ENCODE results near the gene AKNA. TPM values are rescaled to one million over a fixed set of nuclear protein-coding genes. Genes with fewer than 3 reads are reported as not detected.

The AKNA gene
- polyA plus RNA-seq, 2 of the 4 experiments (the other 2 are of a cell fraction) = 2.7 to 4.6 TPM

DNA sequence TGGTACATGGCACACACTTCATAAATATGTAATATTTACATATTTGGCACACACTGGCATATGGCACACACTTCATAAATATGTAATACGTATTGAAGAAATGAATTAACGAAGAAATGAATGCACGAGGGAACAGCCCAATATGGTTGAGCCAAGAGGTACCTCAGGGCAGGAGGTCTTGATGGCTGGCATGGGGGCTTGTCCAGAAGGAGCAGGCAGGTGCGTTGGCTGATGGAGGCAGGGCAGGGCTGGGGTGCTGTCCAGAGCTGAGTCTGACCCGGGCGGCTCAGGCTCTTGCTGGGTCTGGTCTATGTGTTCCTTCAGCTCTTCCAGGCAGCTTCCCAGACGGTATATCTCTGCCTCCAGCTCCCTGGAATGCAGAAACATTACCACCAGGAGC is 26.2 kb downstream of the AKNA start:
- ChIA-PET POLR2A (no interaction called here), CTCF (interaction anchor here (1.3 kb wide), 1 partner anchor 10 kb away, joined by 4 read pairs; no protein-coding TSS in a partner anchor)
- Histone ChIP-seq H3K27ac (no peak overlapping the region), H3K4me3 (no peak overlapping the region), H3K9me3 (no peaks in the 10 kb centered on the region), H3K4me2 (no peak overlapping the region), H3K4me1 (peaks cover 14% of the 10 kb centered on the region)
- ATAC-seq (no peak), FAIRE-seq (no peak), DNase-seq (ENCODE audit: low read depth in 1 of 2, low spot score in 1 of 2) (no peak)
- no peak for TF ChIP-seq HOXA7 (CRISPR knock-in tag; IDR thresholded peaks at IDR 0.05)
- 87% methylated on average over 7 of the region's 7 CpGs for WGBS (ENCODE audit: missing lambda C conversion rate)

DNA sequence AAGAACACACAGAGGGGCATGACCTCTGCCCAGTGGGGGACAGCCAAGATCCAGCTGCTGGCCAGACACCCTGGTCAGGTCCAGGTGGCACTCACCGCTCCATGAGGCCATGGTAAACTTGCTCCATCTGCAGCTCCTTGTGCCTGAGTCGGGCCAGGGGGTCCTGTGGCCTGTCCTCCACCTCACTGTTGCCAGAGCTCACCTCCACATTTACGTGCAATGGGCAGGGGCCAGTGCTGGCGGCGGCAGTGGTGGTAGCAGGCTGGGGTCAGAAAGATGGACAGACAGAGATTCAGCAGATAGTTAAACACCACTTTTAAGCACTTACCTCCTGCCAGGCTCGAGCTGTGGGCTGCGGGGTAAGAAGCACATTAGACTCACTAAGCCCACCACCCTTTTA is 28.0 kb downstream of the AKNA start:
- ChIA-PET POLR2A (no interaction called here), CTCF (no interaction called here)
- H3K27ac ChIP-seq = no peak overlapping the region
- H3K4me1 ChIP-seq = peaks cover 4% of the 10 kb centered on the region; the same call in 1 of the 3 replicates
- H3K9me3 ChIP-seq = no peaks in the 10 kb centered on the region
- no peak for FAIRE-seq
- 88% methylated on average over 5 of the region's 7 CpGs for WGBS (ENCODE audit: missing lambda C conversion rate)
- no peak for ATAC-seq
- TF ChIP-seq, protein P1, sequence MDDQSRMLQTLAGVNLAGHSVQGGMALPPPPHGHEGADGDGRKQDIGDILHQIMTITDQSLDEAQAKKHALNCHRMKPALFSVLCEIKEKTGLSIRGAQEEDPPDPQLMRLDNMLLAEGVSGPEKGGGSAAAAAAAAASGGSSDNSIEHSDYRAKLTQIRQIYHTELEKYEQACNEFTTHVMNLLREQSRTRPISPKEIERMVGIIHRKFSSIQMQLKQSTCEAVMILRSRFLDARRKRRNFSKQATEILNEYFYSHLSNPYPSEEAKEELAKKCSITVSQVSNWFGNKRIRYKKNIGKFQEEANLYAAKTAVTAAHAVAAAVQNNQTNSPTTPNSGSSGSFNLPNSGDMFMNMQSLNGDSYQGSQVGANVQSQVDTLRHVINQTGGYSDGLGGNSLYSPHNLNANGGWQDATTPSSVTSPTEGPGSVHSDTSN (IDR thresholded peaks at IDR 0.05) = no peak
- TF ChIP-seq FOSL2 (IDR thresholded peaks at IDR 0.05) (no peak), FOSL2 (CRISPR knock-in tag; IDR thresholded peaks at IDR 0.05) (no peak), MAZ (IDR thresholded peaks at IDR 0.05; ENCODE audit: borderline replicate concordance, low read depth, low read length) (no peak), HOXA7 (CRISPR knock-in tag; IDR thresholded peaks at IDR 0.05) (no peak), SREBF2 (IDR thresholded peaks at IDR 0.05) (no peak), RCOR1 (IDR thresholded peaks at IDR 0.05; ENCODE audit: low read depth, low read length) (no peak), EHF (CRISPR knock-in tag; IDR thresholded peaks at IDR 0.05) (no peak), NFE2L2 (conservative IDR thresholded peaks at IDR 0.05; ENCODE audit: low read length) (no peak), FOXS1 (CRISPR knock-in tag; IDR thresholded peaks at IDR 0.05) (no peak), EHMT2 (IDR thresholded peaks at IDR 0.05; ENCODE audit: low read depth) (no peak), ZC3H11A (IDR thresholded peaks at IDR 0.05) (no peak), EP300 (IDR thresholded peaks at IDR 0.05) (no peak), GATA3 (IDR thresholded peaks at IDR 0.05; ENCODE audit: borderline replicate concordance) (no peak), ZFP36 (IDR thresholded peaks at IDR 0.05; ENCODE audit: borderline replicate concordance, partially characterized antibody) (no peak)
- TF ChIP-seq, protein P2, sequence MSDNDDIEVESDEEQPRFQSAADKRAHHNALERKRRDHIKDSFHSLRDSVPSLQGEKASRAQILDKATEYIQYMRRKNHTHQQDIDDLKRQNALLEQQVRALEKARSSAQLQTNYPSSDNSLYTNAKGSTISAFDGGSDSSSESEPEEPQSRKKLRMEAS (IDR thresholded peaks at IDR 0.05) = no peak
- TF ChIP-seq, protein P3, sequence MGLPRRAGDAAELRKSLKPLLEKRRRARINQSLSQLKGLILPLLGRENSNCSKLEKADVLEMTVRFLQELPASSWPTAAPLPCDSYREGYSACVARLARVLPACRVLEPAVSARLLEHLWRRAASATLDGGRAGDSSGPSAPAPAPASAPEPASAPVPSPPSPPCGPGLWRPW (IDR thresholded peaks at IDR 0.05) = no peak
- TF ChIP-seq, protein P4, sequence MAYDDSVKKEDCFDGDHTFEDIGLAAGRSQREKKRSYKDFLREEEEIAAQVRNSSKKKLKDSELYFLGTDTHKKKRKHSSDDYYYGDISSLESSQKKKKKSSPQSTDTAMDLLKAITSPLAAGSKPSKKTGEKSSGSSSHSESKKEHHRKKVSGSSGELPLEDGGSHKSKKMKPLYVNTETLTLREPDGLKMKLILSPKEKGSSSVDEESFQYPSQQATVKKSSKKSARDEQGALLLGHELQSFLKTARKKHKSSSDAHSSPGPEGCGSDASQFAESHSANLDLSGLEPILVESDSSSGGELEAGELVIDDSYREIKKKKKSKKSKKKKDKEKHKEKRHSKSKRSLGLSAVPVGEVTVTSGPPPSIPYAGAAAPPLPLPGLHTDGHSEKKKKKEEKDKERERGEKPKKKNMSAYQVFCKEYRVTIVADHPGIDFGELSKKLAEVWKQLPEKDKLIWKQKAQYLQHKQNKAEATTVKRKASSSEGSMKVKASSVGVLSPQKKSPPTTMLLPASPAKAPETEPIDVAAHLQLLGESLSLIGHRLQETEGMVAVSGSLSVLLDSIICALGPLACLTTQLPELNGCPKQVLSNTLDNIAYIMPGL (CRISPR knock-in tag; IDR thresholded peaks at IDR 0.05; ENCODE audit: borderline replicate concordance) = no peak
- DNase-seq (ENCODE audit: low read depth in 1 of 2, low spot score in 1 of 2) = no peak
- H3K4me3 ChIP-seq = no peak overlapping the region
- H3K4me2 ChIP-seq = no peak overlapping the region

DNA sequence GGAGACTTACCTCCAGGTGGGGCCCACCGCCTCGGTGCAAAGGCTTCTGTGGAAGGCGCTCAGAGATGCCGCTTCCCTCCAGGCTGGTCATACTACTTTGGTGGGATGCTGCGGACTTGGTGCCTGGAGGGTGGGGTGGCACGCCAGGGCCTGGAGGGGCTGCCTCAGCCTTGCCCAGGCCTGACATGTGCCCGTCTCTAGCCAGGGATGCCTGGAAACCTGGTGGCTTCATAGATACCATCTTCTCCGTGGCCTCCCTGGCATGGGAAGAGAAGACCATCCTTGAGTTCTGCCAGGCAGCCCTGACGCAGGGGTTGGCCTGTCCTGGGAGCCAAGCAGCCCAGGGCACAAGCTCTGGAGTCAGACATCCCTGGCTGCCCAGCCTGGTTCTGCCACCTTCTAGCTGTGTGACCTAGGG is 29.9 kb downstream of the AKNA start:
- CTCF ChIA-PET = interaction anchor here (0.7 to 1.0 kb wide), 3 partner anchors 9 to 48 kb away, joined by 3 read pairs; no protein-coding TSS in a partner anchor
- H3K4me1 ChIP-seq = peaks cover 3% of the 10 kb centered on the region; the same call in 1 of the 3 replicates
- no peak overlapping the region for H3K4me3 ChIP-seq
- ATAC-seq (no peak), DNase-seq (ENCODE audit: low read depth in 1 of 2, low spot score in 1 of 2) (no peak), FAIRE-seq (no peak)
- 94% methylated on average over 9 of the region's 9 CpGs for WGBS (ENCODE audit: missing lambda C conversion rate)
- no peaks in the 10 kb centered on the region for H3K9me3 ChIP-seq
- no peak overlapping the region for H3K4me2 ChIP-seq
- no peak overlapping the region for H3K27ac ChIP-seq
- POLR2A ChIA-PET = no interaction called here
- TF ChIP-seq MYC (IDR thresholded peaks at IDR 0.05; ENCODE audit: borderline replicate concordance, low read length) (no peak), BHLHE40 (IDR thresholded peaks at IDR 0.05; ENCODE audit: low read depth, low read length) (no peak), FOXS1 (CRISPR knock-in tag; IDR thresholded peaks at IDR 0.05) (no peak), HEYL (CRISPR knock-in tag; IDR thresholded peaks at IDR 0.05) (no peak), FOSB (CRISPR knock-in tag; IDR thresholded peaks at IDR 0.05) (no peak), CHD2 (IDR thresholded peaks at IDR 0.05; ENCODE audit: low read length, partially characterized antibody) (no peak), GATA3 (IDR thresholded peaks at IDR 0.05; ENCODE audit: borderline replicate concordance) (no peak), JUN (IDR thresholded peaks at IDR 0.05) (no peak), RFX5 (IDR thresholded peaks at IDR 0.05) (no peak), JUNB (IDR thresholded peaks at IDR 0.05) (no peak), EP300 (IDR thresholded peaks at IDR 0.05) (no peak), MAFK (IDR thresholded peaks at IDR 0.05; ENCODE audit: partially characterized antibody) (no peak), ZFP36 (IDR thresholded peaks at IDR 0.05; ENCODE audit: borderline replicate concordance, partially characterized antibody) (no peak), CEBPB (IDR thresholded peaks at IDR 0.05) (no peak), POLR2A (IDR thresholded peaks at IDR 0.05; ENCODE audit: low read length) (no peak), SMC3 (IDR thresholded peaks at IDR 0.05) (no peak)
- TF ChIP-seq, protein P5, sequence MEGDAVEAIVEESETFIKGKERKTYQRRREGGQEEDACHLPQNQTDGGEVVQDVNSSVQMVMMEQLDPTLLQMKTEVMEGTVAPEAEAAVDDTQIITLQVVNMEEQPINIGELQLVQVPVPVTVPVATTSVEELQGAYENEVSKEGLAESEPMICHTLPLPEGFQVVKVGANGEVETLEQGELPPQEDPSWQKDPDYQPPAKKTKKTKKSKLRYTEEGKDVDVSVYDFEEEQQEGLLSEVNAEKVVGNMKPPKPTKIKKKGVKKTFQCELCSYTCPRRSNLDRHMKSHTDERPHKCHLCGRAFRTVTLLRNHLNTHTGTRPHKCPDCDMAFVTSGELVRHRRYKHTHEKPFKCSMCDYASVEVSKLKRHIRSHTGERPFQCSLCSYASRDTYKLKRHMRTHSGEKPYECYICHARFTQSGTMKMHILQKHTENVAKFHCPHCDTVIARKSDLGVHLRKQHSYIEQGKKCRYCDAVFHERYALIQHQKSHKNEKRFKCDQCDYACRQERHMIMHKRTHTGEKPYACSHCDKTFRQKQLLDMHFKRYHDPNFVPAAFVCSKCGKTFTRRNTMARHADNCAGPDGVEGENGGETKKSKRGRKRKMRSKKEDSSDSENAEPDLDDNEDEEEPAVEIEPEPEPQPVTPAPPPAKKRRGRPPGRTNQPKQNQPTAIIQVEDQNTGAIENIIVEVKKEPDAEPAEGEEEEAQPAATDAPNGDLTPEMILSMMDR (IDR thresholded peaks at IDR 0.05) = no peak
- TF ChIP-seq, protein P6, sequence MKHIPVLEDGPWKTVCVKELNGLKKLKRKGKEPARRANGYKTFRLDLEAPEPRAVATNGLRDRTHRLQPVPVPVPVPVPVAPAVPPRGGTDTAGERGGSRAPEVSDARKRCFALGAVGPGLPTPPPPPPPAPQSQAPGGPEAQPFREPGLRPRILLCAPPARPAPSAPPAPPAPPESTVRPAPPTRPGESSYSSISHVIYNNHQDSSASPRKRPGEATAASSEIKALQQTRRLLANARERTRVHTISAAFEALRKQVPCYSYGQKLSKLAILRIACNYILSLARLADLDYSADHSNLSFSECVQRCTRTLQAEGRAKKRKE (CRISPR knock-in tag; IDR thresholded peaks at IDR 0.05; ENCODE audit: low read depth) = no peak
